RCC 7860 (cell line): ENCODE data around the gene PCDHB7.
"Not testable (repeated sequence)": the region's sequence is repeated elsewhere in the genome, so short reads cannot be mapped to it uniquely, and the experiment has no call there.

Source experiments
- DNase-seq: peaks from one replicate; pipeline ENCODE4 v3.0.0-alpha.2; 2015; ENCODE audit warnings: low spot score
- FAIRE-seq: peaks from 2 replicates; lab custom pipeline; 2012; peaks lifted over from hg19 to GRCh38; lab: Jason Lieb, UNC

PCDHB7 gene

GRCh38 chr5:141172381-141173204 lies at the start of gene PCDHB7:
TSS of gene PCDHB7 (plus strand) at chr5:141172644. CDS start at chr5:141172836, 192 bp downstream.
- FAIRE-seq = no peak
- DNase-seq = peak; percentile 14

- DNase-seq, FAIRE-seq: not testable (repeated sequence)
Measured at GRCh38 chr5:141123396-141124135, 48.9 kb upstream of the PCDHB7 start.

- DNase-seq = no peak
- FAIRE-seq = no peak
Measured at GRCh38 chr5:141127305-141127704, 45.1 kb upstream of the PCDHB7 start.

- DNase-seq (no peak), FAIRE-seq (no peak)
Measured at GRCh38 chr5:141135030-141135717, 37.3 kb upstream of the PCDHB7 start, which contains the start of gene PCDHB5. TSS of gene PCDHB5 (plus strand) at chr5:141135206. CDS start at chr5:141135435, 229 bp downstream.

GRCh38 chr5:141135718-141136266 lies 36.7 kb upstream of the PCDHB7 start:
- FAIRE-seq (no peak), DNase-seq (no peak)

- not testable (repeated sequence) for DNase-seq, FAIRE-seq
Measured at GRCh38 chr5:141137346-141137745, 35.1 kb upstream of the PCDHB7 start.

GRCh38 chr5:141149812-141150211 lies 22.6 kb upstream of the PCDHB7 start, which contains the start of gene PCDHB6:
TSS of gene PCDHB6 (plus strand) at chr5:141150057. CDS start at chr5:141150258, 201 bp downstream.
- DNase-seq (no peak), FAIRE-seq (no peak)

- DNase-seq (no peak), FAIRE-seq (no peak)
Measured at GRCh38 chr5:141150224-141150992, 22.0 kb upstream of the PCDHB7 start.

GRCh38 chr5:141150993-141151325 lies 21.5 kb upstream of the PCDHB7 start:
- DNase-seq (no peak), FAIRE-seq (no peak)

GRCh38 chr5:141151632-141152031 lies 20.8 kb upstream of the PCDHB7 start:
- not testable (repeated sequence) for DNase-seq

GRCh38 chr5:141152096-141152495 lies 20.3 kb upstream of the PCDHB7 start:
- FAIRE-seq, DNase-seq: not testable (repeated sequence)

More at GRCh38 chr5:141151632-141152031, 20.8 kb upstream of the PCDHB7 start:
- not testable (repeated sequence) for FAIRE-seq

GRCh38 chr5:141155540-141156374 lies 16.7 kb upstream of the PCDHB7 start:
- DNase-seq = no peak
- FAIRE-seq = no peak

- not testable (repeated sequence) for FAIRE-seq, DNase-seq
Measured at GRCh38 chr5:141157356-141157755, 15.1 kb upstream of the PCDHB7 start.

GRCh38 chr5:141157901-141158300 lies 14.5 kb upstream of the PCDHB7 start:
- DNase-seq, FAIRE-seq: not testable (repeated sequence)

GRCh38 chr5:141174291-141175104 lies 2.1 kb downstream of the PCDHB7 start:
- not testable (repeated sequence) for DNase-seq, FAIRE-seq

- no peak for FAIRE-seq
- DNase-seq = no peak
Measured at GRCh38 chr5:141175933-141176332, 3.5 kb downstream of the PCDHB7 start.

GRCh38 chr5:141177577-141178191 lies 5.2 kb downstream of the PCDHB7 start, which contains the start of gene PCDHB8:
TSS of gene PCDHB8 (plus strand) at chr5:141177790. CDS start at chr5:141178035, 245 bp downstream.
- not testable (repeated sequence) for FAIRE-seq, DNase-seq
